Panc1 (cell line): ENCODE data around the gene NAPG.

ENCODE experiments used
- CTCF ChIP-seq: fragments of 450-650 bp; IDR thresholded peaks from 2 replicates; pipeline ENCODE4 v1.5.1; 2017; ENCODE audit warnings: mild to moderate bottlenecking
- POLR2AphosphoS5 ChIP-seq: IDR thresholded peaks from 2 replicates; pipeline ENCODE4 v1.6.1; 2012; ENCODE audit warnings: mild to moderate bottlenecking, low read depth, low read length, moderate library complexity
- SIN3A ChIP-seq: IDR thresholded peaks from 2 replicates; pipeline ENCODE4 v1.6.1; 2012; ENCODE audit warnings: low read depth, mild to moderate bottlenecking, low read length, moderate library complexity, borderline replicate concordance; ENCODE audit not compliant: insufficient read depth
- TCF7L2 ChIP-seq: IDR thresholded peaks from 2 replicates; pipeline ENCODE4 v1.6.1; 2011; ENCODE audit warnings: mild to moderate bottlenecking, low read depth, low read length, inconsistent platforms

- TF ChIP-seq TCF7L2 (no peak), CTCF (no peak), POLR2AphosphoS5 (no peak), SIN3A (no peak)
Measured at GRCh38 chr18:10557085-10557677, 31.4 kb downstream of the NAPG start.
